GM12878 (cell line): ENCODE data around the gene ITGA11.

Source experiments
- ATF3 ChIP-seq: IDR thresholded peaks from 2 replicates; pipeline ENCODE4 v1.6.1; 2011; ENCODE audit warnings: low read depth, mild to moderate bottlenecking, low read length, moderate library complexity, borderline replicate concordance; ENCODE audit errors: extremely low read depth
- CTCF ChIP-seq, 3 experiments: IDR thresholded peaks in 2 of 3; conservative IDR thresholded peaks in 1 of 3; 2 replicates each; pipeline ENCODE4 v1.5.1; 2011; ENCODE audit warnings: low read depth in 3 of 3, low read length in 3 of 3, mild to moderate bottlenecking in 3 of 3, control low read depth in 2 of 3, moderate library complexity in 2 of 3, inconsistent platforms in 1 of 3, mixed read lengths in 1 of 3; ENCODE audit not compliant: control insufficient read depth in 2 of 3, insufficient read depth in 1 of 3; ENCODE audit errors: extremely low read depth in 1 of 3
- EZH2 ChIP-seq: IDR thresholded peaks from 2 replicates; pipeline ENCODE4 v1.6.1; 2012; ENCODE audit warnings: low read depth, mild to moderate bottlenecking, control low read depth, inconsistent platforms, low read length, borderline replicate concordance; ENCODE audit not compliant: control insufficient read depth
- JUNB ChIP-seq: IDR thresholded peaks from 2 replicates; pipeline ENCODE4 v1.6.1; 2016; ENCODE audit warnings: antibody characterized with exemption, mild to moderate bottlenecking
- SIX5 ChIP-seq: IDR thresholded peaks from 2 replicates; pipeline ENCODE4 v1.6.1; 2011; ENCODE audit warnings: mild to moderate bottlenecking, low read depth, low read length, moderate library complexity; ENCODE audit not compliant: severe bottlenecking
- TF ChIP-seq, protein P1 (sequence below): IDR thresholded peaks from 2 replicates; pipeline ENCODE4 v1.6.1; 2012; ENCODE audit warnings: low read depth, low read length, improper control_type of control experiment

DNA sequence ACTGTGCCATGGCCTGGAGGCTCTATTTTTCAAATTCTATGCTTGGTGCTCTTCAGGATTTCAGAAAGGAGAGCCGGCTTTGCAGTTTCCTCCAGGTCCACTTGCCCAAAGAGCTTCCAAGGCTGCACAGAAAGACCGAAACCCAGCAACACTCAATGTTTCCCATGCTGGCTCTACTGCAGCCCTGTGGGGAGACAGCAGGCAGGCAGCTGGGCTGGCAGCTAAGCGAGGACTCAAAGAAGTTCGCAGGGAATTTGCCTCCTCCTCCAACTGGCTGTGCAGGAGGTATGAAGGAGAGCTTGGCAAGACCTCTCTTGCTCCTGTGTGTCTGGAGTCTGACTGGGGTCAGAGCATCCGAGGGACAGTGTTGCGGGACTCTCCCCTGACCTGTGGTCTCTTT lies 17.4 kb upstream of the ITGA11 start:
- TF ChIP-seq, protein P1, sequence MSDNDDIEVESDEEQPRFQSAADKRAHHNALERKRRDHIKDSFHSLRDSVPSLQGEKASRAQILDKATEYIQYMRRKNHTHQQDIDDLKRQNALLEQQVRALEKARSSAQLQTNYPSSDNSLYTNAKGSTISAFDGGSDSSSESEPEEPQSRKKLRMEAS = no peak
- TF ChIP-seq JUNB (no peak), ATF3 (no peak), CTCF (IDR thresholded peaks at IDR 0.05 in 2 of 3, conservative IDR thresholded peaks at IDR 0.05 in 1 of 3; ENCODE audit: control insufficient read depth in 2 of 3, extremely low read depth in 1 of 3, insufficient read depth in 1 of 3, low read depth in 3 of 3, low read length in 3 of 3) (no peak), EZH2 (no peak), SIX5 (no peak)
